Neural cell (in vitro differentiated cells): ENCODE results near the gene ATF7IP.

Experiments used
- CTCF ChIP-seq: fragments of 450-650 bp; IDR thresholded peaks from 2 replicates; pipeline ENCODE4 v1.5.1; 2014; ENCODE audit warnings: antibody characterized with exemption, mild to moderate bottlenecking, moderate library complexity; ENCODE audit not compliant: poor library complexity, severe bottlenecking
- MXI1 ChIP-seq: fragments of 450-650 bp; conservative IDR thresholded peaks from 2 replicates; pipeline ENCODE4 v1.6.1; 2014; ENCODE audit warnings: antibody characterized with exemption, mild to moderate bottlenecking; ENCODE audit not compliant: poor library complexity, severe bottlenecking
- POLR2AphosphoS5 ChIP-seq: IDR thresholded peaks from 2 replicates; pipeline ENCODE4 v1.6.1; 2012
- RAD21 ChIP-seq: fragments of 450-650 bp; conservative IDR thresholded peaks from 2 replicates; pipeline ENCODE4 v1.6.1; 2014; ENCODE audit warnings: antibody characterized with exemption, mild to moderate bottlenecking, moderate library complexity
- REST ChIP-seq: IDR thresholded peaks from 2 replicates; pipeline ENCODE4 v1.6.1; 2012; ENCODE audit warnings: borderline replicate concordance

GRCh38 chr12:14403293-14403692 lies 37.8 kb downstream of the ATF7IP start:
- TF ChIP-seq REST (no peak), CTCF (no peak), POLR2AphosphoS5 (no peak), RAD21 (no peak), MXI1 (no peak)
